OCI-LY1 (cell line): Measurements from ENCODE around the gene NUP50.

Source experiments
- H2AFZ ChIP-seq: fragments of 200-600 bp; sonication (generic), shearing (Covaris generic); 2 replicates; pipeline ENCODE4 v1.6.0; 2014; ENCODE audit warnings: antibody characterized with exemption, mild to moderate bottlenecking, low read length
- H3F3A ChIP-seq: fragments of 200-600 bp; sonication (generic), shearing (Covaris generic); 2 replicates; pipeline ENCODE4 v1.6.0; 2014; ENCODE audit warnings: mild to moderate bottlenecking, antibody characterized with exemption, low read length, moderate library complexity; ENCODE audit not compliant: insufficient read depth
- H3K27ac ChIP-seq: fragments of 200-600 bp; sonication (generic); 2 replicates; pipeline ENCODE4 v1.5.1; 2014; ENCODE audit warnings: low read length, mixed run types, mild to moderate bottlenecking, low read depth; ENCODE audit not compliant: poor library complexity, severe bottlenecking
- H3K27me3 ChIP-seq: fragments of 200-600 bp; sonication (generic); 2 replicates; pipeline ENCODE4 v1.6.0; 2014; ENCODE audit warnings: antibody characterized with exemption, mild to moderate bottlenecking, low read length, moderate library complexity; ENCODE audit not compliant: insufficient read depth
- H3K36me3 ChIP-seq: fragments of 200-600 bp; sonication (generic); 2 replicates; pipeline ENCODE4 v1.6.1; 2014; ENCODE audit warnings: mild to moderate bottlenecking, antibody characterized with exemption, low read length, moderate library complexity, mixed read lengths; ENCODE audit not compliant: insufficient read depth
- H3K4me1 ChIP-seq: fragments of 200-600 bp; sonication (generic); 2 replicates; pipeline ENCODE4 v1.5.1; 2014; ENCODE audit warnings: mild to moderate bottlenecking, low read length, moderate library complexity; ENCODE audit not compliant: insufficient read depth, severe bottlenecking
- H3K4me2 ChIP-seq: fragments of 200-600 bp; sonication (generic), shearing (Covaris generic); 2 replicates; pipeline ENCODE4 v1.6.1; 2014; ENCODE audit warnings: low read length
- H3K4me3 ChIP-seq: fragments of 200-600 bp; sonication (generic); 2 replicates; pipeline ENCODE4 v1.5.1; 2014; ENCODE audit warnings: low read length, low read depth, mild to moderate bottlenecking, mixed read lengths; ENCODE audit not compliant: poor library complexity, severe bottlenecking
- H3K79me2 ChIP-seq: fragments of 200-600 bp; shearing (Covaris generic); 2 replicates; pipeline ENCODE4 v1.6.1; 2016; ENCODE audit warnings: mixed run types, low read length, mixed read lengths; ENCODE audit not compliant: insufficient read depth
- H3K9ac ChIP-seq: fragments of 200-600 bp; sonication (generic), shearing (Covaris generic); 2 replicates; pipeline ENCODE4 v1.6.1; 2014; ENCODE audit warnings: mild to moderate bottlenecking, low read length, mixed read lengths
- H3K9me2 ChIP-seq: fragments of 200-600 bp; sonication (generic), shearing (Covaris generic); 2 replicates; pipeline ENCODE4 v1.6.1; 2014; ENCODE audit warnings: low read depth, mild to moderate bottlenecking, low read length, mixed read lengths
- H3K9me3 ChIP-seq: fragments of 200-600 bp; shearing (Covaris generic); 2 replicates; pipeline ENCODE4 v1.6.1; 2014; ENCODE audit warnings: low read length, mixed read lengths
- H4K20me1 ChIP-seq: fragments of 200-600 bp; sonication (generic), shearing (Covaris generic); 2 replicates; pipeline ENCODE4 v1.6.0; 2016; ENCODE audit warnings: mild to moderate bottlenecking, low read length; ENCODE audit not compliant: insufficient read depth
- EZH2 ChIP-seq: fragments of 200-600 bp; sonication (generic), shearing (Covaris generic); IDR thresholded peaks from 2 replicates; pipeline ENCODE4 v1.8.0; 2017; ENCODE audit warnings: borderline replicate concordance, mixed run types, mild to moderate bottlenecking, antibody characterized with exemption, low read length, moderate library complexity, mixed read lengths
- TF ChIP-seq, protein P1 (sequence below): fragments of 200-600 bp; sonication (generic), shearing (Covaris generic); IDR thresholded peaks from 2 replicates; pipeline ENCODE4 v1.5.1; 2017; ENCODE audit warnings: mild to moderate bottlenecking, antibody characterized with exemption, low read length, moderate library complexity, mixed read lengths

Gene NUP50

DNA sequence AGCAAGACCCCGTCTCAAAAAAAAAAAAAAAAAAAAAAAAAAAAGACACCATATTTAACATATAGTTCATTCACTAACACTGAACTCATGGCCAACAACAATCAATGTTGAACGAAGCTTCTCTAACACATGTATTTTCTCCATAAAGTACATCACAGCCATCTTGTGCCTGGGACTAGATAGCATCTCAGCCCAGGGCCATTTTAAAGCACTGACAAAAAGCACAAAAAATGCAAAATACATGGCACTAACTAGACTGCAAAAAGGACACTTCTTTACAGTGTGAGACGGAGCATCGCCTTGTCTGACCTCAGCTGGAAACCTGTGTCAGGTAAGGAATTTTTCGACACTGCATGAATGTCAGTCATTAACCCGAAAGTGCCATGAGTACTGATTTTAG, 53.6 kb downstream of the NUP50 start:
- Histone ChIP-seq H2AFZ (no peak overlapping the region), H3K9ac (no peak overlapping the region), H3K9me3 (no peaks in the 10 kb centered on the region), H3K79me2 (no peaks in the 10 kb centered on the region), H3K4me2 (no peak overlapping the region), H3K9me2 (no peaks in the 10 kb centered on the region), H3K27me3 (no peaks in the 10 kb centered on the region; the same call in 1 of the 2 replicates), H4K20me1 (no peaks in the 10 kb centered on the region), H3K36me3 (no peaks in the 10 kb centered on the region), H3K27ac (no peak overlapping the region), H3K4me3 (no peak overlapping the region), H3F3A (no peaks in the 10 kb centered on the region), H3K4me1 (no peaks in the 10 kb centered on the region)
- TF ChIP-seq, protein P1, sequence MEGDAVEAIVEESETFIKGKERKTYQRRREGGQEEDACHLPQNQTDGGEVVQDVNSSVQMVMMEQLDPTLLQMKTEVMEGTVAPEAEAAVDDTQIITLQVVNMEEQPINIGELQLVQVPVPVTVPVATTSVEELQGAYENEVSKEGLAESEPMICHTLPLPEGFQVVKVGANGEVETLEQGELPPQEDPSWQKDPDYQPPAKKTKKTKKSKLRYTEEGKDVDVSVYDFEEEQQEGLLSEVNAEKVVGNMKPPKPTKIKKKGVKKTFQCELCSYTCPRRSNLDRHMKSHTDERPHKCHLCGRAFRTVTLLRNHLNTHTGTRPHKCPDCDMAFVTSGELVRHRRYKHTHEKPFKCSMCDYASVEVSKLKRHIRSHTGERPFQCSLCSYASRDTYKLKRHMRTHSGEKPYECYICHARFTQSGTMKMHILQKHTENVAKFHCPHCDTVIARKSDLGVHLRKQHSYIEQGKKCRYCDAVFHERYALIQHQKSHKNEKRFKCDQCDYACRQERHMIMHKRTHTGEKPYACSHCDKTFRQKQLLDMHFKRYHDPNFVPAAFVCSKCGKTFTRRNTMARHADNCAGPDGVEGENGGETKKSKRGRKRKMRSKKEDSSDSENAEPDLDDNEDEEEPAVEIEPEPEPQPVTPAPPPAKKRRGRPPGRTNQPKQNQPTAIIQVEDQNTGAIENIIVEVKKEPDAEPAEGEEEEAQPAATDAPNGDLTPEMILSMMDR = no peak
- TF ChIP-seq EZH2 = no peak

GRCh38 chr22:45217806-45218205, 54.1 kb downstream of the NUP50 start:
- no peaks in the 10 kb centered on the region for H3F3A ChIP-seq
- no peak overlapping the region for H3K9ac ChIP-seq
- no peaks in the 10 kb centered on the region for H3K9me3 ChIP-seq
- no peak overlapping the region for H3K4me3 ChIP-seq
- H3K36me3 ChIP-seq = no peaks in the 10 kb centered on the region
- H3K4me1 ChIP-seq = no peaks in the 10 kb centered on the region
- no peaks in the 10 kb centered on the region for H3K79me2 ChIP-seq
- H3K27ac ChIP-seq = no peak overlapping the region
- TF ChIP-seq EZH2 = no peak
- TF ChIP-seq, protein P1 = no peak
- no peak overlapping the region for H3K4me2 ChIP-seq
- H2AFZ ChIP-seq = no peak overlapping the region
- H4K20me1 ChIP-seq = no peaks in the 10 kb centered on the region
- no peaks in the 10 kb centered on the region; the same call in 1 of the 2 replicates for H3K27me3 ChIP-seq
- no peaks in the 10 kb centered on the region for H3K9me2 ChIP-seq

DNA sequence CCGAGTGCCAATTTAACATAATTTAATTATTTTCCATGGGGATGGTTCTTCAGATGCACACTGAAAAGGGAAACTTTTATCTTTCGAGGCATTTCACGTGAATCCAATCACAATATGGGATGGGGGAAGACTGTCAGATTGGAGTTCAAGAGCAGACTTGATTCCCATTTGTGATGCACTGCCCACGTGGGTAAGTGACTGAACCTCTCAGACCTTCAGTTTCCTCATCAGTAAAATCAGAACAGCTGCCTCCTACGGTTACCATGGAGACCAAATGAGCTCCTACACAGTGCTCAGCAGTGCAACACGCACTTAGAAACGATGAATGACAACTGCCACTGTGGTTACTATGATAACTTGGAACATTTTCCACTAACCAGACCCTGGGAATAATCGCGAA, 55.3 kb downstream of the NUP50 start:
- no peaks in the 10 kb centered on the region for H3K27me3 ChIP-seq
- H3K9ac ChIP-seq = no peak overlapping the region
- H4K20me1 ChIP-seq = no peaks in the 10 kb centered on the region
- no peaks in the 10 kb centered on the region for H3K4me1 ChIP-seq
- H3K79me2 ChIP-seq = no peaks in the 10 kb centered on the region
- no peak overlapping the region for H3K4me2 ChIP-seq
- H3K27ac ChIP-seq = no peak overlapping the region
- H3K4me3 ChIP-seq = no peak overlapping the region
- no peaks in the 10 kb centered on the region for H3K9me3 ChIP-seq
- no peak for TF ChIP-seq EZH2
- TF ChIP-seq, protein P1 = no peak
- no peaks in the 10 kb centered on the region for H3K36me3 ChIP-seq
- H3K9me2 ChIP-seq = no peaks in the 10 kb centered on the region
- H3F3A ChIP-seq = no peaks in the 10 kb centered on the region
- no peak overlapping the region for H2AFZ ChIP-seq
